Fibroblast of villous mesenchyme (primary cell): ENCODE measurements around the gene CCDC171. TPM values are rescaled to one million over a fixed set of nuclear protein-coding genes. Genes with fewer than 3 reads are reported as not detected.

Experiments used
- DNase-seq: peaks from one replicate; pipeline ENCODE4 v3.0.0-alpha.2; 2010; ENCODE audit warnings: low read depth
- H3K4me3 ChIP-seq: 2 replicates; pipeline ENCODE4 v1.5.1; 2011; ENCODE audit warnings: low read depth, mild to moderate bottlenecking, low read length
- CTCF ChIP-seq: IDR thresholded peaks from 2 replicates; pipeline ENCODE4 v1.5.1; 2012; ENCODE audit warnings: low read depth, mild to moderate bottlenecking, low read length; ENCODE audit not compliant: insufficient read depth
- total RNA-seq: library from RNA; depleted of rRNA; stranded (reverse); fragments of >200 nt; gene quantifications from 2 replicates; pipeline ENCODE4 v1.2.3, GENCODE V29; 2012

CCDC171 gene
- 2.2 and 2.3 TPM in 2 replicates for total RNA-seq

- no peak for TF ChIP-seq CTCF
- peak; percentile 93 for DNase-seq
- H3K4me3 ChIP-seq: peak within 1 kb of the TSS; percentile 86
Observed at GRCh38 chr9:15552636-15553527, at the start of gene CCDC171. Gene CCDC171, plus strand, starts transcription at chr9:15553043. Its CDS starts 11,046 bp downstream, at chr9:15564089.

GRCh38 chr9:15505921-15506320 is 46.9 kb upstream of the CCDC171 start:
- no peak for TF ChIP-seq CTCF
- no peak overlapping the region for H3K4me3 ChIP-seq
- no peak for DNase-seq

- TF ChIP-seq CTCF: no peak
- DNase-seq: peak; percentile 24
- H3K4me3 ChIP-seq: peak overlapping the region; percentile 94
Observed at GRCh38 chr9:15509931-15510788, 42.7 kb upstream of the CCDC171 start.

GRCh38 chr9:15510789-15511575 is 41.9 kb upstream of the CCDC171 start, which contains the start of gene PSIP1:
Gene PSIP1, minus strand, starts transcription at chr9:15510970. Its CDS starts 782 bp downstream, at chr9:15510188.
- TF ChIP-seq CTCF: no peak

GRCh38 chr9:15512204-15512603 is 40.6 kb upstream of the CCDC171 start:
- no peak for TF ChIP-seq CTCF
- no peak overlapping the region for H3K4me3 ChIP-seq
- no peak for DNase-seq

More at GRCh38 chr9:15510789-15511575, 41.9 kb upstream of the CCDC171 start, which contains the start of gene PSIP1:
- DNase-seq: peak; percentile 85
- H3K4me3 ChIP-seq: peak within 1 kb of the TSS; percentile 94

- H3K4me3 ChIP-seq: no peak overlapping the region
- DNase-seq: no peak
- TF ChIP-seq CTCF: no peak
Observed at GRCh38 chr9:15512889-15513288, 40.0 kb upstream of the CCDC171 start.
